Stimulated activated CD4-positive, alpha-beta T cell treated with anti-CD3 and anti-CD28 coated beads, Interleukin-2, amount 100 ng/mL, for 24 hours (primary cell): ENCODE measurements around the gene GLCCI1.
A peak's percentile ranks its signal among the peaks of the same experiment; 100 is the strongest.

ENCODE experiments used
- DNase-seq, 2 donors: peaks; one replicate each; pipeline ENCODE4 v3.0.0-alpha.2; 2020

The GLCCI1 gene

GRCh38 chr7:7964250-7964649 lies 4.3 kb upstream of the GLCCI1 start:
- DNase-seq = no peak

- DNase-seq = no peak
Measured at GRCh38 chr7:7964691-7965090, 3.9 kb upstream of the GLCCI1 start.

GRCh38 chr7:7965301-7965700 lies 3.3 kb upstream of the GLCCI1 start:
- no peak for DNase-seq

- no peak for DNase-seq
Measured at GRCh38 chr7:7966141-7966734, 2.4 kb upstream of the GLCCI1 start.

- DNase-seq = no peak
Measured at GRCh38 chr7:7967886-7968543, 581 bp upstream of the GLCCI1 start.

- peak; percentile 51 to 53 for DNase-seq
Measured at GRCh38 chr7:7969306-7970236, 975 bp downstream of the GLCCI1 start.

- no peak for DNase-seq
Measured at GRCh38 chr7:7970237-7970530, 1.6 kb downstream of the GLCCI1 start.

GRCh38 chr7:7970531-7971307 lies 2.1 kb downstream of the GLCCI1 start:
- no peak for DNase-seq

GRCh38 chr7:7971308-7972040 lies 2.9 kb downstream of the GLCCI1 start:
- DNase-seq = no peak

GRCh38 chr7:7972128-7972527 lies 3.5 kb downstream of the GLCCI1 start:
- no peak for DNase-seq

- DNase-seq = no peak
Measured at GRCh38 chr7:7972922-7973594, 4.5 kb downstream of the GLCCI1 start.

- no peak for DNase-seq
Measured at GRCh38 chr7:7976677-7977076, 8.1 kb downstream of the GLCCI1 start.

GRCh38 chr7:7977774-7978173 lies 9.2 kb downstream of the GLCCI1 start:
- no peak for DNase-seq

GRCh38 chr7:7978860-7979259 lies 10.3 kb downstream of the GLCCI1 start:
- DNase-seq = no peak

- no peak for DNase-seq
Measured at GRCh38 chr7:7979558-7979957, 11.0 kb downstream of the GLCCI1 start.

- no peak for DNase-seq
Measured at GRCh38 chr7:7980134-7980533, 11.5 kb downstream of the GLCCI1 start.

- no peak for DNase-seq
Measured at GRCh38 chr7:7982904-7983303, 14.3 kb downstream of the GLCCI1 start.

GRCh38 chr7:7984424-7984823 lies 15.8 kb downstream of the GLCCI1 start:
- DNase-seq = no peak

GRCh38 chr7:7988706-7989105 lies 20.1 kb downstream of the GLCCI1 start:
- DNase-seq = no peak

- DNase-seq = no peak
Measured at GRCh38 chr7:7989133-7989532, 20.5 kb downstream of the GLCCI1 start.

GRCh38 chr7:7989616-7990440 lies 21.2 kb downstream of the GLCCI1 start:
- DNase-seq = no peak
